Kidney tubule cell (primary cell): ENCODE measurements around the gene EMP2.
A peak's percentile ranks its signal among the peaks of the same experiment; 100 is the strongest.
"Not testable (repeated sequence)": the region's sequence is repeated elsewhere in the genome, so short reads cannot be mapped to it uniquely, and the experiment has no call there.

ENCODE experiments used
- DNase-seq: peaks from one replicate; pipeline ENCODE4 v3.0.0-alpha.2; 2018; ENCODE audit warnings: low spot score

The EMP2 gene

GRCh38 chr16:10520869-10521578 is 59.4 kb downstream of the EMP2 start:
- no peak for DNase-seq

- DNase-seq: no peak
Measured at GRCh38 chr16:10519929-10520868, 60.2 kb downstream of the EMP2 start.

DNA sequence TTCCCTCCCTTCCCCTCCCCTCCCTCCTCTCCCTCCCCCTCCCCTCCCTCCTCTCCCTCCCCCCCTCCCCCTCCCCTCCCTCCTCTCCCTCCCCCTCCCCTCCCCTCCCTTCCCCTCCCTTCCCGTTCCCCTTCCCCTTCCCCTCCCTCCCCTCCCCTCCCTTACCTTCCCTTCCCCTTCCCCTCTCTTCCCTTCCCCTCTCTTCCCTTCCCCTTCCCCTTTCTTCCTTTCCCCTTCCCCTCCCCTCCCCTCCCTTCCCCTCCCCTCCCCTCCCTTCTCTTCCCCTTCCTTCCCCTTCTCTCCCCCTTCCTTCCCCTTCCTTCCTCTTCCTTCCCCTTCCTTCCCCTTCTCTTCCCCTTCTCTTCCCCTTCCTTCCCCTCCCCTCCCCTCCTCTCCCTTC is 61.1 kb downstream of the EMP2 start:
- DNase-seq: no peak

DNA sequence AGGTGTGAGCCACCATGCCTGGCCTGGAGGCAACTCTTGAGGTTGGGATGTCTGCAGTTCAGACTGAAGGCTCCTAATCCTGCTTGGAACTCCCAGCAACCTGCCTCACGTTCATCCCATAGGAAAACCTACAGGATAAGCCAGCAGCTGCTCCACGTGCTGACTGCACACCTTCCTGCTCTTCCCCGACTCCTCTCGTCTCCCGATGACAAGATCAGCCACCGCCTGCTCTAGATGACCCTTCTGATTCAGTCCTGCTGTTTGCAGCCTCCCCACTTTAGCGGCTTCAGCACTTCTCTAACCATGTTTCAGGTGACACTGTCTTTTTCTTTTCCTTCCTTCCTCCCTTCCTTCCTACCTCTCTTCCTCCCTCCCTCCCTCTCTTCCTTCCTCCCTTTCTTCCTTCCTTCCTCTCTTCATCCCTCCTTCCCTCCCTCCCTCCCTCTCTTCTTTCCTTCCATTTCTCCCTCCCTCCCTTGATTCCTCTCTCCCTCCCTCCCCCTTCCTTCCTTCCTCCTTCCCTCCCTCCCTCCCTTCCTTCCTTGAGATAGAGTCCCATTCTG is 61.8 kb downstream of the EMP2 start:
- no peak for DNase-seq

GRCh38 chr16:10517868-10518267 is 62.5 kb downstream of the EMP2 start:
- no peak for DNase-seq

- DNase-seq: peak; percentile 55
Measured at GRCh38 chr16:10514369-10515055, 65.9 kb downstream of the EMP2 start.

DNA sequence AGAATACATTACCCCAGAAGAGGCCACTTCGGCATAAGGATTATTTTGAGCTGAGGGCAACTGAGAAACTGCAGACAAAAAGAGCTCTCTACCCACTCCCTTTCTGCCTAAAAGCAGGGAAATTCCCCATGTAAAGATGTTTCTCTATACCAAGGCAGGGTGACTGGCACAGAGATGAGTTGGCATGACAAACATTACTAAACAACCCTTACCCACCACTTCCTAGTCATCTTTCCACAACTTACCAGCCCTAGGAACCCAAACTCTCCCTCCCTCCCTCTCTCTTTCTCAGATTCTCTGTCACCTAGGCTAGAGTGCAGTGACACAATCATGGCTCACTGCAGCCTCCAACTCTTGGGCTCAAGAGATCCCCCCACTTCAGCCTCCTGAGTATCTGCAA is 68.6 kb downstream of the EMP2 start:
- peak; percentile 64 for DNase-seq

GRCh38 chr16:10510279-10510678 is 70.1 kb downstream of the EMP2 start:
- no peak for DNase-seq

GRCh38 chr16:10509534-10510025 is 70.8 kb downstream of the EMP2 start:
- DNase-seq: peak; percentile 81

- DNase-seq: not testable (repeated sequence)
Measured at GRCh38 chr16:10505286-10505685, 75.1 kb downstream of the EMP2 start.

- DNase-seq: no peak
Measured at GRCh38 chr16:10504404-10504885, 76.0 kb downstream of the EMP2 start.

- no peak for DNase-seq
Measured at GRCh38 chr16:10502776-10503175, 77.6 kb downstream of the EMP2 start.

GRCh38 chr16:10501016-10501607 is 79.3 kb downstream of the EMP2 start:
- no peak for DNase-seq

DNA sequence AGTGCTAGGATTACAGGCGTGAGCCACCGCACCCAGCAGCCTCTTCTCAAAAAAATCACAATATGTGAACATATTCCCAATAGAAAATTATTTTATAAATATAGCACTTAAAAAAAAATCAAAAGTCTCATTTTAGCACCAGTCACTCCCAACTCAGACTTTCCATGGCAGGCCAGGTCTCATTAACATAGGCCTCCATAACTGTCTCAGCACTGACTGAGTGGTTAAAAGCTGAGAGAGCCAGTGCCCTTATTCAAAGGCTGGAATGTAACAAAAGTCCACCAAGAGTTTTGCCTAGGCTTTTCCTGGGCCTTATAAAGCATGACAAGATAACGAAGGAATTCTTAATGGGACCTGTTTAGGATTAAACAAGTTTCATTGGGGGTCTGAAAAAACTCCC is 79.8 kb downstream of the EMP2 start:
- no peak for DNase-seq

DNA sequence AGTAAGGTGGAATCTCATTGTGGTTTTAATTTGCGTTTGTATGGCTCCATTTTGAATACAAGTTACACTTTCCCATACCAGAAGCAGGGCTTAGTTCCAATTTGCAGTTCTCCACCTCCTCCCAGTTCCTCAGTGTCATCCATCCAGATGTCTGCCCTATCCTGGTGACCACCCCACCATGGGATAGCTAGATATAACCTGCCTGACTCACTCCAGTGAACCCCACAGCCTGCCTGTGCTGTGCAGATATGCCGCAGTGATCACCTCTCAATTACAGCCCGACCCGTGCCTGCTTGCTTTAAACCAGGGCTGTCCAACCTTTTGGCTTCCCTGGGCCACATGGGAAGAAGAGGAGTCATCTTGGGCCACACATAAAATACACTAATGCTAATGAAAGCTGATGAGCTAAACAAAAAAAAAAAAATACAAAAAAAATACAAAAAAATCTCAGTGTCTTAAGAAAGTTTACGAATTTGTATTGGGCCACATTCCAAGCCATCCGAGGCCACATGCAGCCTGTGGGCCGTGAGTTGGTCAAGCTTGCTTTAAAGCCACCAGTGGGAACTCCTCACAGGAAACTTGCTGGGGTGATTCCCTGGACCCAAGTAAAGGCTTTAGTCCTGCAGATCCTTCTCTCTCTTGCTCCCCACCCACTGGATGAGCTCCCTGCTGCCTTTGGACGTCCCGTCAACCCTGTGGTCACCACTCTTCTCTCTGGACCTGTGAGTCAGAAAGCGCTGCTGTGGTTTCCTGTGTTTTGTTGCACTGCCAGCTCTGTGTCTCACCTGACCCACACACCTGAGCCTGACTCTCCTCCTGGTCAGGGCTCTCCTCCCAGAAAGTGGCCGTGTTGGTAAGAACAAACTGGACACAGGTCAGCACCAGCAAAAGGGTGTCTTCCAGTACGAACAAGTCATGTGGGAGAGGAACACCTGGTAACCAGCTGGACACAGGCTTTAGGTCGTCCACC is 83.0 kb downstream of the EMP2 start:
- DNase-seq: peak; percentile 34

DNA sequence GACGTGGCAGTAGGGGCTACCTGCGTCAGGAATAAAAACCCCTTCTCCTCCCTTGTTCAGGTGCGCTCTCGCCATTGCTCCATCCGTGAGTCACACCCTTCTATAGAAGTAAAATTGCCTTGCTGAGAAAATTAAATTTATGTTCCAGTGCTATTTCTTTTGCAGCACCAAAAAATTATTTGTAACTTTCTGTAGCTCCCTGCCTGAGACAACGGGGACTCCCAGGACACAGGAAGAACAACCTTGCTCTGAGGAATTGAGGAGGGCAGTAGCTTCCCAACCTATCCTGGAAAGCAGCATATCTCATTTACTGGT is 85.4 kb downstream of the EMP2 start:
- no peak for DNase-seq

- DNase-seq: no peak
Measured at GRCh38 chr16:10494343-10495030, 85.9 kb downstream of the EMP2 start.

- no peak for DNase-seq
Measured at GRCh38 chr16:10493276-10493675, 87.1 kb downstream of the EMP2 start.

DNA sequence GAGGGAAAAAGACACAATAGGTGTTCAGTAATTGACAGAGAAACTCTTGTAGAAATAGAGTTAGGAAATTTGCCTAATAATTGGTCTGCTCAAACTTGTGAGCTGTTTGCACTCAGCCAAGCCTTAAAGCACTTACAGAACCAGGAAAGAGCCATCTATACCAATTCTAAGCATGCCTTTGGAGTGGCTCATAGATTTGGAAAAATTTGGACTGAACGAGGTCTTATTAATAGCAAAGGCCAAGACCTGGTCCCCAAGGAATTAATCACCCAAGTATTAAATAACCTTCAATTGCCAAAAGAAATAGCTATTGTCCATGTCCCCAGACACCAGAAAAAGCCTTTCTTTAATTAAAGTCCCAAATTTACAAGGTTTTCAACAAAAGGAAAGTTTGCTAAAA is 90.3 kb downstream of the EMP2 start:
- DNase-seq: no peak
